Measurements from ENCODE around the gene CEP20. TPM values are rescaled to one million over a fixed set of nuclear protein-coding genes. Genes with fewer than 3 reads are reported as not detected.

CEP20 gene
- total and polyA plus RNA-seq, 2 of the 8 experiments (the other 6 are each of a cell fraction or from before 2014, with no cell fraction given) = 16.2 to 49.0 TPM

DNA sequence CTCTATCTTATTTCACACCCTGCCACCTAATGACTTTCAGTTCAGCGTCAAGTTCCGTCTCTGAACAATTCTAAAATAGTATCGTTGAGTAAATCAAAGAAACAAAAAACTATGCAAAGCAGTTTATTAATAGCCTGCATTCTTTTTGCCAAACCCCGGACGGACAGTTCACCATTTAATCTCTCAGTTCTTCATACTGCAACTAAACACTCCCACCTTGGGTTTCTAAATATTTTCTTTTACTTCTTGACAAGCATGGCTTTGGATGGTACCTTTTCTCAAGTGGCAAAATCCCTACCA is 32.7 kb downstream of the CEP20 start:
- no peak overlapping the region for H3K18ac ChIP-seq (ENCODE audit: extremely low read depth, low read length)
- H4K20me1 ChIP-seq (replicated peaks in 1 of 2; ENCODE audit: control insufficient read depth in 1 of 2, insufficient read depth in 2 of 2, low read length in 2 of 2) = no peaks in the 10 kb centered on the region
- H3K27ac ChIP-seq (ENCODE audit: low read depth, low read length) = no peak overlapping the region
- no peak overlapping the region for H2AK5ac ChIP-seq (ENCODE audit: low read depth, low read length)
- no peak overlapping the region for H4K5ac ChIP-seq (ENCODE audit: insufficient read length, low read depth, low read length)
- no peak overlapping the region for H3K9ac ChIP-seq (replicated peaks in 1 of 4; ENCODE audit: extremely low read depth in 1 of 4, low read depth in 3 of 4, low read length in 3 of 4)
- H3K14ac ChIP-seq (ENCODE audit: insufficient read length) = no peak overlapping the region
- H3K27me3 ChIP-seq (replicated peaks in 1 of 4; ENCODE audit: control insufficient read depth in 3 of 4, extremely low read depth in 1 of 4, insufficient read depth in 3 of 4, low read length in 3 of 4) = peaks cover 4 to 42% (median 31%) of the 10 kb centered on the region in 4 experiments
- CTCF ChIA-PET (ENCODE audit: partially characterized antibody) = no interaction called here
- no peak overlapping the region for H3K4me3 ChIP-seq (ENCODE audit: extremely low read depth in 1 of 4, insufficient read depth in 2 of 4, low read depth in 3 of 4, low read length in 4 of 4)
- H3K23ac ChIP-seq (ENCODE audit: insufficient read length) = no peak overlapping the region
- WGBS, 2 experiments (ENCODE audit: extremely low coverage in 1 of 2, insufficient coverage in 1 of 2, insufficient read length in 1 of 2, insufficient replicate concordance in 2 of 2, low coverage in 1 of 2, low lambda C conversion rate in 2 of 2, missing lambda C conversion rate in 1 of 2) = 89% methylated on average over 5 of the region's 5 CpGs; no CpG with 5 or more reads in 1 of the 2 experiments
- no peaks in the 10 kb centered on the region for H3K79me2 ChIP-seq (ENCODE audit: control insufficient read depth in 1 of 2, insufficient read depth in 2 of 2, low read length in 2 of 2)
- no peak overlapping the region for H2BK12ac ChIP-seq (ENCODE audit: low read depth, low read length)
- no peak for FAIRE-seq
- H2BK20ac ChIP-seq (ENCODE audit: low read length) = no peak overlapping the region
- H3K4me1 ChIP-seq (replicated peaks in 1 of 4; ENCODE audit: control insufficient read depth in 3 of 4, insufficient read depth in 4 of 4, low read length in 3 of 4) = no peaks in the 10 kb centered on the region; a peak in 2 of 7 replicates
- H3K4ac ChIP-seq (replicated peaks; ENCODE audit: insufficient read length, low read depth, low read length) = no peak overlapping the region
- no peak overlapping the region for H4K91ac ChIP-seq (replicated peaks; ENCODE audit: insufficient read length, low read length)
- no peaks in the 10 kb centered on the region for H3K36me3 ChIP-seq (ENCODE audit: control insufficient read depth in 2 of 4, insufficient read depth in 4 of 4, low read length in 3 of 4)
- H4K8ac ChIP-seq (ENCODE audit: extremely low read depth, insufficient read depth, low read length) = no peak overlapping the region
- H2BK5ac ChIP-seq (ENCODE audit: low read depth, low read length) = no peak overlapping the region
- H3K9me3 ChIP-seq (ENCODE audit: insufficient read depth in 2 of 2, low read depth in 1 of 2, low read length in 1 of 2) = no peaks in the 10 kb centered on the region
- no peak for DNase-seq (ENCODE audit: low read depth in 1 of 2, low spot score in 2 of 2)
- no peak overlapping the region for H2BK120ac ChIP-seq (replicated peaks; ENCODE audit: low read depth, low read length)
- H2BK15ac ChIP-seq (ENCODE audit: low read length) = no peak overlapping the region
- no peak overlapping the region for H3K56ac ChIP-seq (replicated peaks; ENCODE audit: insufficient read length, low read depth, low read length)
- no peak overlapping the region for H2AFZ ChIP-seq (ENCODE audit: low read length)
- no peak overlapping the region for H3K4me2 ChIP-seq (ENCODE audit: insufficient read depth in 1 of 2, low read depth in 2 of 2, low read length in 2 of 2)
- TF ChIP-seq ZNF274 (IDR thresholded peaks at IDR 0.05; ENCODE audit: borderline replicate concordance, extremely low read depth, low read length) = no peak
- 0 out of 2 replicates have a peak, but pooled peaks have one; percentile 5 for TF ChIP-seq SUZ12 (IDR thresholded peaks at IDR 0.05; ENCODE audit: low read length)
- no peak for TF ChIP-seq TBP (IDR thresholded peaks at IDR 0.05; ENCODE audit: low read depth, low read length)
- TF ChIP-seq GTF2F1 (IDR thresholded peaks at IDR 0.05; ENCODE audit: borderline replicate concordance, low read depth, low read length) = no peak
- POLR2A ChIA-PET (ENCODE audit: partially characterized antibody) = no interaction called here
- H3K23me2 ChIP-seq (ENCODE audit: low read depth, low read length) = peaks cover 12% of the 10 kb centered on the region
- no peaks in the 10 kb centered on the region for H3K79me1 ChIP-seq (ENCODE audit: low read depth, low read length)
